Left renal cortex interstitium (tissue), 4 donors: ENCODE results near the gene GPR87. TPM values are rescaled to one million over a fixed set of nuclear protein-coding genes. Genes with fewer than 3 reads are reported as not detected.

ENCODE experiments used
- DNase-seq, 4 donors: peaks; one replicate each; pipeline ENCODE4 v3.0.0-alpha.2; 2013; ENCODE audit warnings: low read depth in 4 of 4, low spot score in 2 of 4, missing footprints in 1 of 4
- polyA plus RNA-seq, 4 donors: library from polyadenylated mRNA; unstranded; fragments of 120-200 nt; gene quantifications; one replicate each; pipeline ENCODE4 v1.2.1, GENCODE V29; 2013; ENCODE audit not compliant: insufficient read length in 4 of 4

GPR87 gene, protein sequence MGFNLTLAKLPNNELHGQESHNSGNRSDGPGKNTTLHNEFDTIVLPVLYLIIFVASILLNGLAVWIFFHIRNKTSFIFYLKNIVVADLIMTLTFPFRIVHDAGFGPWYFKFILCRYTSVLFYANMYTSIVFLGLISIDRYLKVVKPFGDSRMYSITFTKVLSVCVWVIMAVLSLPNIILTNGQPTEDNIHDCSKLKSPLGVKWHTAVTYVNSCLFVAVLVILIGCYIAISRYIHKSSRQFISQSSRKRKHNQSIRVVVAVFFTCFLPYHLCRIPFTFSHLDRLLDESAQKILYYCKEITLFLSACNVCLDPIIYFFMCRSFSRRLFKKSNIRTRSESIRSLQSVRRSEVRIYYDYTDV
- under 1 TPM in 3 of 4 donors, not detected in 1; 0.08 to 0.23 (median 0.14) TPM for polyA plus RNA-seq

DNA sequence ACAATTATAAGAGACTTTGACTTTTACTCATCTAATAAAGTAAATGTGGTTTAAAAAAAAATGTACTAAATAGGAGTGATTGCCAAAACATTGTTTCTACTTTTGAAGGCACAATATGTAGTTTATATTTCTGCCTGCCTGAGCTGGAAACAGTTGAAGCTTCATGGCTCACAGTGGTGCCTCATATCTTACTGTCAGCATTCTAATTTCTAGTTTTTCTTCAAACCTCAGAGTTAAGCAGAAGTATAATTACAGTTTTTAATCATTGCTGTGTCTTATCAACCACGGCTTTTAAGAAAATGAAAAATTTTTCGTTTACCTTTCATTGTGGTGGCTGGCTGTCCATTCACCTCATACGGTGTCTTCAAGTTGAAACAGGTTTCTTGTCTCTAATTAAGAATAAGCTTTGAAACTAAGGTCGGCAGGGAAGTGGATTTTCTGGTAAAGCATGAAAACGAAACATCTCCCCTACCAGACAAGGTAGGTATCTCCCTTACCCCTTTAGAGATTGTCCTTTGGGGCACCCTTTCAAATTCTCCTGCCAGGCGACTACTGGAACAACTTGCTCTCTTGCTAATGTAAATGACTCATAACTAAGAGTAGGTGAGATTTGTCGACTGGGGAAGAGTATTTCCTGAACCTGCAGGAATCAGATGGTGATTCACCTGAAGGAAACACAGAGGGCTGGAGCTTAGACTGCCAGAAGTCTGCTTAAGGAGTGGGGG, at the start of gene GPR87:
Gene GPR87 (minus strand): TSS at position 554 of the 725 bp plus-strand sequence. CDS start 16,720 bp downstream, outside the sequence.
- DNase-seq, result no peak

GRCh38 chr3:151362751-151363174, 46.1 kb upstream of the GPR87 start:
- DNase-seq, result no peak

- DNase-seq, result no peak
Measured at GRCh38 chr3:151357463-151357850, 40.8 kb upstream of the GPR87 start.

GRCh38 chr3:151356794-151357462, 40.3 kb upstream of the GPR87 start:
- DNase-seq, result no peak

DNA sequence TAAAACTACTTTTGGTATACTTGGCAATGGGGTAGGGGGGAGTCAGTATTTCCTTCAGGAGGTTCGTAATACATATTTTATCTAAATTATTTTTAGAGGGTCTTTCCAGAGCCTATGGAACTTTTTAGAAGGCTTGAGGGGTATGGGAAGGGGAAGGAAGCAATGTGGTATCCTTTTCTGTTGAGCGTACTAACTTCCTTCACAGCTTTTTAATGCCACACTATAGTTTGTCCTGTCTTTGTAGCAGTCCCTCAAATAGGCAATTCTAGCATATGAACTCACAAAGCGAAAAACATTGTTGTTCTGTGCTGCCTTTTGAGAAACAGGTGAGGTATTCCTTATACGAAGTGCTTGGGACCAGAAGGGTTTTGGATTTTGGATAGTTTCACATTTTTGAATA, 35.0 kb upstream of the GPR87 start:
- no peak for DNase-seq

- DNase-seq, result no peak
Measured at GRCh38 chr3:151351219-151351618, 34.6 kb upstream of the GPR87 start.

DNA sequence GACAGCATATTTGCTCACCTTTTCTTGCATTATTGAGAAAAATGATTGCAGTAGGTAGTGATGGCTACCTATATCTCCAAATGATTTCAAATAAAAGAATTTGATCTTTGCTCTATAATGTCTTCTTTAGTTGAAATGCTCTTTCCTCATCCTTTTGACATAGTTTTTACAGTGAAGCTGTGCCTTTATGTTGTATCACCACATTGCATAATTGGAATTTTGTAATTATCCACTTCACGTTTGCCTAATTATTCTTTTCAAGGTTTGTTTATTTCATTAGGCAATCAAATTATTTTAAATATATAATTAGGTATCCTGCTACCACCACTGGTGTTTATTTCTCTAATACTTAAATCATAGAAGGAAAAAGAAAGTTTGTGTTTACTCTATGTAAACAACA, 34.0 kb upstream of the GPR87 start:
- no peak for DNase-seq

- no peak for DNase-seq
Measured at GRCh38 chr3:151347432-151347831, 30.8 kb upstream of the GPR87 start.

DNA sequence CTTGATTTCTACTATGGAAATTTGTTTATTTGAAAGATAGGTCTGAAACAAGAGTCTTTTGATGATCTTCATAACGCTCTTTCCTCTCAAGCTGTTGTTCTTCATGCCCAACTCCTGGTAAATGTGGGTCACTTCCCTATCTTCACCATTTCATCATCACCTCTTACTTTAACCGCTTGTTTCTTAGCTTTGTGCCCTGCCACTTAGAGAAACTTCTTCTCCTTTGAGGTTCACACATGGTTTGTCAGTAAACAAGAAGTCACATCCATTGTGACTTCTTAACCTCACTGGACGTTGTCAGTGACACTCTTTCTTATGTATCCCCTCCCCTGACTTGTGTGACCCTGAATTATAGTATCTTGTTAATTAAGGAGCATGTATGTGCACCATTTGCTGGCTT, 29.7 kb upstream of the GPR87 start:
- no peak for DNase-seq

GRCh38 chr3:151345859-151346258, 29.2 kb upstream of the GPR87 start:
- no peak for DNase-seq

- no peak for DNase-seq
Measured at GRCh38 chr3:151331696-151332095, 15.1 kb upstream of the GPR87 start.

GRCh38 chr3:151330899-151331298, 14.3 kb upstream of the GPR87 start:
- no peak for DNase-seq

DNA sequence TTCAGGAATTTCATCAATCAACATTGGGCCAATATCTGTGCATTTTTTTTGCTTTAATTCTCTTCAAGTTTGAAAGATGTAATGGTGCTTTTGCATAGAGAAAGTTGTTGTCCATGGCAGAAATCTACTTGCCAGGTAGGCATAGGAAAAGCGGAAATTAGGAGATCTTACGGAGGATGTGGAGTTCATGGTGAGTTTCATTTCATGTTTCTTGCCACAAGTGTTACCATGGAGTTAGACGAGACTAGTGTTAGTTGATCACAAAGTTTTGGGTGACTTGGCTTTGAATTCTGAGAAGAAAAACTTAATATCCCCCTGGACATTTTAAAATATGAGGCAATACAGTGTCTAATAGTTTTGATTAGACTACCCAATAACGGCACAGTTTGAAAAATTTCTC, 13.8 kb upstream of the GPR87 start:
- DNase-seq, result no peak

DNA sequence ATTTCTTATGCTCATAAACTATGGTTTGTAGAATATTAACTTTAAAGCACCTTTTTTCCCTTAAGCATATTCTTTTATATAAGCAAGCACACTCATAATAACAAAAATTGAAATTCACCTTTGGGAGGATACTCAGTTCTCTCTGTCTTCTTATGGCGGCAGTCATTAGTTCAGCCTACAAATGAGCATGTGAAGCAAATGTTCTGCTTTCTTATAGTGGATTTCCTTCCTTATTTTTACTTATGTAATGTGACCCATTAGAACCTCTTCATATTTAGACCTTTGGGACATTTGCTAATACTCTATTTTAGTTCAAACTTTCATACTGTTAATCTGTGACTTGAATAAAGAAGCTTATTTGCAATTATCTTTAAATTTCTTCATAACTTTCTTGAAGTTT, 12.7 kb upstream of the GPR87 start, which contains the start of gene P2RY13:
Gene P2RY13 (minus strand): TSS at position 187 of the 400 bp plus-strand sequence. CDS start 21 bp downstream, at position 166.
- DNase-seq, result no peak

GRCh38 chr3:151328298-151328995, 11.8 kb upstream of the GPR87 start:
- no peak for DNase-seq

DNA sequence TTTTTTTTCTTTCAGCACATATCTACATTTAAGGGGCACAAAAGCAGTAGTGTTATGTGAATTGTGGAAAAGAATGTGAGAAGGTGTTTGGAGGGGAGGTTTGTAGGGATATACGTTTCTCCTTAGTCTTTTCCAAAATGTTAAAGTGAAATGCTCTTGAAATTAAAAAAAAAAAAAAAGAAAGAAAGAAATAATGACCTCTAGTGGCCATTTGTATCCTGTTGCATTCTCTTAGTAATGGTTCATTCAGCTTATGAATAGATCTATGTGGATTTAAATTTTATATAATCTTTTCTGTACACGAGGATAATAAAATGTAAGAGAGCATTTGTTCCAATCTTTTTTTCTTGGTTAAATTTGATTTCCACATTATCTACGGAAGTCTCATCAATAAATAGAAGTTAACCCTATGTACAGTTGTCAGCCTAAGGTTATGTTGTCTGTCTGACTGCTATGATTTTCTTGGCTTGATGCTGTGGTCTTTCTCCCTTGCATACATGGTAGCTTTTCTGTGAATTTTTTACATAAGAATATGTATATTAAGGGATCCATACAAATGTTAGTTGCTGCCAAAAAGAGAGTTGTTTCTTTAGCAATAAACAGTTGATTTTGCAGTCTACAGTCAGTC, 11.1 kb upstream of the GPR87 start:
- DNase-seq, result peak in 1 of 4 donors; percentile 13

DNA sequence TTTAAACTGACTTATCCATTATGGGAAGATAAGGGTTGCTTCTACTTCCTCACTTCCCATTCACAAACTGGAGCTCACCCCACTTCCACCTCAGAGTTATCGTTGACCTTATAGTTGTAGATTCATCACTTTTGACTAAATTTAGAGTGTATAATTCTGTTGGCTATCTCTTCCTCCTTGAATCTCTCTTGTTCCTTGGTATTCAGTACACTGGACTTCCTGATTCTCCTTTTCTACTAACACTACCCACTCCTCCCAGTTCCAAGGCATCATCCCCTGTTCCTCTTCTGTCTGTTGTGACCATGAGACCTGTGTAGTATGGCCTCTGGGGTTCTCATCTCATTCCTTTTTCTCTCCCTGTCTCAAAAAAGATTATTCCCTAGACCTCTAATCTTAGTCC, 5.9 kb upstream of the GPR87 start:
- DNase-seq, result no peak

- DNase-seq, result no peak
Measured at GRCh38 chr3:151321526-151321925, 4.9 kb upstream of the GPR87 start.

GRCh38 chr3:151320131-151320530, 3.5 kb upstream of the GPR87 start:
- no peak for DNase-seq

GRCh38 chr3:151319628-151320027, 3.0 kb upstream of the GPR87 start:
- no peak for DNase-seq
